Skeletal muscle cell (primary cell): ENCODE measurements around the gene WHRN.

Source experiments
- DNase-seq: peaks from one replicate; pipeline ENCODE4 v3.0.0-alpha.2; 2010; ENCODE audit warnings: low read depth
- H3K4me3 ChIP-seq: 2 replicates; pipeline ENCODE4 v1.5.1; 2011; ENCODE audit warnings: low read depth, mild to moderate bottlenecking, control low read depth, low read length, moderate library complexity

The WHRN gene

GRCh38 chr9:114374936-114375335, 130.3 kb downstream of the WHRN start:
- DNase-seq: no peak
- H3K4me3 ChIP-seq: no peak overlapping the region

GRCh38 chr9:114373960-114374730, 131.1 kb downstream of the WHRN start:
- DNase-seq: no peak
- H3K4me3 ChIP-seq: no peak overlapping the region

DNA sequence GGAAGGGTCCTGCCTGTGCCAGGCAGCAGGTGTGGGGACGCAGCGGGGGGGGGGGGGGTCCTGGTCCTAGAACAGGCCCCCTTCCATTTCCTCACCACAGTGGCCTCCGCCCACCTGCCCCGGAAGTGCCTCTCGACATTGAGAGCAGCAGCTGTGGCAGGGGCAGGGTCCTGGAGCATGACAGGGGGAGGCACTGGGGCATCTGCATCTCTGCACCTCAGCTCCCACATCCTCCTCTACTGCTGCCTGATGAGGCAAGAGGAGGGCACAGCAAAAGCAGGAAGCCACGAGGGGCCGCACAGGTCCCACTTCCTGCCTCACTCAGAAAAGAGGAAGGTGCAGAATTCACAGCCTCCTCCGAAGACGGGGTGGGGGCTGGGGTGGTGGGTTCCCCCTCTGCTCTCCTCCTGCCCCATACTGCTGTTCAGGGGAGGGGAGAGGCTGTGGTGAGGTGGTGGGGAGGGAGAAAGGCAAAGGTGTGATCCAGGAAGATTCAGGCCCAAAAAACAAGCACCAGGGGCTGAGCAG, 132.3 kb downstream of the WHRN start:
- no peak overlapping the region for H3K4me3 ChIP-seq
- DNase-seq: no peak

GRCh38 chr9:114371973-114372917, 133.0 kb downstream of the WHRN start:
- DNase-seq: no peak
- no peak overlapping the region for H3K4me3 ChIP-seq

GRCh38 chr9:114371343-114371944, 133.8 kb downstream of the WHRN start:
- no peak for DNase-seq
- H3K4me3 ChIP-seq: no peak overlapping the region

DNA sequence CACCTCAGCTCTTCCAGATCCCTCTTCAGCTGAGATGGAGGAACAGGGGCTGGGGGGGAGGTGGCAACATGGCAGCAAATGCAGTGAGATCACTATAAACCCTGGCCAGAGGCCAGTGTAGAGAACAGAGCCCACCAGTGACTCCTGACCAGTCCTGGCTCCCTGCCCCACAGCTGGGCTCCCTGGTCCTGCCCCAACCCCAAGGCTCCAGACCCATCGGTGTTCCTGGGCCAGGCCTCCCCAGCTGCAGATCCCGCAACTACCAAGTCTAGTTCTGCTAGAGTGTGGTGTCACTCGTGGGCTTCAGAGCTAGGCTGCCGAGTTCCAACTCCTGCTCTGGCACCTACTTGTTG, 134.3 kb downstream of the WHRN start:
- DNase-seq: no peak
- H3K4me3 ChIP-seq: no peak overlapping the region

DNA sequence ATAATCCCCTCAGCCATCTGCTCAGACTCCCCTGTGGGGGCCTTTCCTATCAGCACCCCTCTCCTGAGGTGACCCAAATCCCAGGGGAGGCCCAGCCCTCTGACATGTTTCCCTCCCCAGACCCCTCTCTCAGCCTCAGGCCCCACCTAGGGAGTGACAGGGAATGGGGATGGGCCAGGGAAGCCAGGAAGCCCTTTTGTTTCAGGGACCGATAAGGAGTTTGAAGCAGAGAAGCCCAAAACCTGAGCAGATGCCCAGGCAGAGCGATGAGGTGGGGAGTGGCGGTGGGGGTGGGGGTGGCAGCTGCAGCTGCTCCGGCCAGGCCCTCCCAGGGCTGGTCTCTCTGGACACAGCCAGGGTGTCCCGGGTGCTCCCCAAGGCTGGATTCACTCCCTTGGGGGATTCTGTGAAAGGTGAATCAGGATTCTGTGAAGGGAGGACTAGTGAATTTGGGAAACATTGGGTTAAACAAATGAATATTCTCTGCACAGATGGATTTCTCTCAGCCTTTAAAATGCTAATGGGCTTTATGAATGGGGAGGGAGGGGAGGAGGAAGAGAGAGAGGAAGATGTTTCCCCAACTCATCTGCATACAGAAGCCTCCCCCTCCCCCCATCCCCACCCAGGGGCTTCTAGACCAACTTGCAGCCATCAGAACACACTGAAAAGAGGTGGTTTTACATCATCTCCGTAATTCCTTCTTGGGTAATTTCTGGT, 134.9 kb downstream of the WHRN start:
- H3K4me3 ChIP-seq: no peak overlapping the region
- DNase-seq: no peak

DNA sequence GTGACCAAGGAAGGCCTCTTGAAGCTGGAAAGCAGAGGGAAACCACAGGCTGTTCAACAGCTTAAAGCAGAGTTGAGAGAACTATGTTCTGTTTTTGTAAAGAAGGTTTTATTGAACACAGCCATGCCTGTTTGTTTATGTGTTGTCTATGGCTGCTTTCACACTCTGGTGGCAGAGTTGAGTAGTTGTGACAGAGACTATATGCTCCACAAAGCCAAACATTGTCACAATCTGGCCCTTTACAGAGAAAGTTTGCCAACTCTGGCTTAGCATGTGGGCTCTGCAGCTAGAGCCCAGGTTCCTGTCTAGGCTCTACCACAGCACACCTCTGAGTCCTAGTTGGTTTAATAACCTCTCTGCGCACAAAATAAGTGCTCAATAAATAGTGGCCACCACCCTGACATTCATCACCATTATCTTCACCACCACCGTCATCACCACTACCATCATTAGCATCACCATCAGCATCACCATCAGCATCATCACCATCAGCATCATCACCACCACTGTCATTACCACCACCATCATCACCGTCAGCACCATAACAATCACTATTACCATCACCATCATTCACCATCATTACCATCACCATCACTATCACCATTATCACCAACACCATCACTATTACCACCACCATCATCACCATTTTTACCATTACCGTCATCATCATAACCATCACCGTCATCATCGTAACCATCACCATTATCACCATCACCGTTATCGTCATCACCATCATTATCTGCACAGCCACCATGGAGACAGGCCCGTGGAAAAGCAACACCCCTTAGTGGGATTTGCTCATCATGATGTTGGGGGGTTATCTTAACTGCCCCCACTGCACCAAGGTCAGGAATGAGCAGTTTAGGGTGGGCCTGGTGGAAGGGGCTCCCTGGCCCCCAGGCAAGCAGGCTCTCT, 135.8 kb downstream of the WHRN start:
- no peak for DNase-seq

DNA sequence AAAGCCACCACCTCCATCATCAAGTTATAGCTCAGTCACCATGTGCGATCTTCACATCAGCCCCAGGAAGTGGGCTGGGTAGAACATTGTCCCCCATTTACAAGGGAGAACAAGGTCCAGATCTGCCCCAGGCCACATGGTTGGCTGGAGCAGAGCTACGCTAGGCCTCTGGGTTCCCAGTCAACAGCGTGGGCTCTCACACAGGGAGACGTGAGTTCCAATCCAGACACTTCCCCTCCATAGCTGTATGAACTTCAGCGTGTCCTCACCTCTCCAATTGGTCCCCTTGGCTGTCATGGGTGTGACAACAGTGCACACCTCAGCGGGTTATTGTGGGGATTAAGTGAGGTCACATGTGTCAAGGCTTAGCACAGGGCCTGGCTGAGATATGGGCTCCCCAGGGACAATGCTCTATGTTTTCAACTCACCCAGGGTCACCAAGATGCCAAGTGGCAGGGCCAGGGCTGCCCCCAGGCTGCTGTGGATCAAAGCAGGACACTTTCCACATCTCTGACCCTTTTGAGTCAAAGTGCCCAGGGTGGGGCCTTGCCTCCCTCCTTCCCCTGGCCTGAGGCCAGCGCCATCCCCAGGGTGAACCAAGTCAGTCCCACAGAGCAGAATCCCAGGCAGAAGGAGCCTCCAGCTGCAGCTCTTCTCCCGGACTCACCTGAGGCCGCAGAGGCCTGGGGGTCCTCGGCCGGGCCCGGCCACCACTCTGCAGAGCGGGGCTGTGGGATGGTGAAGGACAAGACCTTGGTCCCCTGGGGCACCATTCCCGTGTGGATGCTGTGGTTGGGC, 137.3 kb downstream of the WHRN start:
- no peak for DNase-seq
- H3K4me3 ChIP-seq: no peak overlapping the region

More for the DNA sequence above, 135.8 kb downstream of the WHRN start:
- H3K4me3 ChIP-seq: no peak overlapping the region

DNA sequence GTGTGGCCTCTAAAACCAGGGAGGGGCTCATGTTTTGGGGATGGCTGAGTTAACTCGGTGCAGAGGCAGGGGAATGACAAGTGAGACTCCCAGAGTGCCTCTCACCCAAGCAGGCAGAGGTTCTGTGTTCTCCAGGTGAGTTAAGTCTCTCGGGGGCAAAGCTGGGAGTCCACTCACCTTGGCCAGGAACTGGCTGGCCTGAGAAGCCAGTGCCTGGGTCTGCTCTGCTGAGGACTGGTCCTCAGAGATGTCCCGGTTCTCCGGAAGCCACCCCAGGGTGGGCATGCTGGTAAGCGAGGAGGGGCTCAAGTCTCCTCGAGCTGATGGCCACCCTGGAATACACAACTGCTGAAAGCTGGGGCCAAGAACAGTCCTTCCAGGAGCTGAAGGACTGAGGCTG, 137.9 kb downstream of the WHRN start:
- H3K4me3 ChIP-seq: no peak overlapping the region
- no peak for DNase-seq

GRCh38 chr9:114366334-114367128, 138.7 kb downstream of the WHRN start:
- DNase-seq: peak; percentile 77

GRCh38 chr9:114365194-114365593, 140.1 kb downstream of the WHRN start:
- DNase-seq: no peak
- no peak overlapping the region for H3K4me3 ChIP-seq

More at GRCh38 chr9:114366334-114367128, 138.7 kb downstream of the WHRN start:
- H3K4me3 ChIP-seq: no peak overlapping the region

DNA sequence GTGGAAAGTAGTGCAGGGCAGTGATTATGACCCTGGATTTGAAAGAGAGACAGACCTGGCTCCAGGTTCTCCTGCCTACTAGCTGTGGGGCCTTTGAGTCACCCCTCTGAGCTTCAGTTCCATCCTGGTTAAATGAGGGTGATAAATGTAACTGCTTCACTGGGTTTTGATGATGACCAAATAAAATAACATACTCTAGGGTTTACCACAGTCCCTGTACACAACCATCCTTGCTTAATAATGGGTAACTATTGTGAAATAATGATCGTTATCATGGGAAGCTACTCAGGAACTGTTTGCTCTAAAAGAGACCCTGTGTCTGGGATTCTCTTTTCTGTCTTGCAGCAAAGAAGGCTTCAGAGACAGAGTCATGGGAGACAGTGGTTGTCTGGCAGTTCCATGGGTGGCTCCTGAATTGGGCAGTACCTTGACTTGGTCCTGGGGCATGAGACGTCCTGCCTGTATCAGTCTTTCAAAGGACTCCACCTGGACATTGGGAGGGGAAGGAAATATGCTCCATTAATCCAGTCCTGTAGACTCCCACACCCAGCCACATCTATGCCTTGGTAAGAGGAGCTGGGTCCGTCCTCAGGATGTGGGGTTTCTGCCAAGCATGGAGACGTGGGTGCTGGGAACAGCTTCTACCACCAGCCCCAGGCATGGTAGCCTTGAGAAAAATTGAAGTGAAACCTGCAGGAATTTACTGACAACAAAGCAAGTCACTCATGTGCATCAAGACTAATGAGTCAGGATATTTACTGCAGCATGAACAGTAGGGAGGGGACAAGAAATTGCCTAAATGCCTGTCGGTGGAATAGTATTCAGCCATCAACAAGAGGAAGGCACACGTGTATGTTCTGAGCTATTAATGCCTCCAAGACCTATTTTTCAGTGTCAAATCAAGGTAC, 140.9 kb downstream of the WHRN start:
- DNase-seq: peak; percentile 78
- no peak overlapping the region for H3K4me3 ChIP-seq

DNA sequence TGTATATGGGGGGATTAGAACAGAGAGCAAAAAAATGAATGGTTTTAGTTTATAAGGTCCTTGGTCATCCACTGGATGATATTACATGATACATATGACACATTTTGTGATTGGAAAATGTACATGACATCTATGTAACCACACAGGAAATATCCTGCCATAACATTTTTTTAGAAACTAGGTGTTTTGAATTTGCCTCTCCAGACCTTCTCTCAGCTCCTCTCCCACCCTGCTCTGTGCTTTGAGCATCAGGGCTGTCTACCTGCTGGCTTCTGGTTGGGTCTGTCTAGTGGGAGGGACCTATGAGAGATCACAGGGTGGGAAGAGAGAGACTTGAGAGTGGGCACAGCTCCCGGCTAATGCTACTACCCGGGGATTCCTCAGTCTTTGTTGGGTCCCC, 141.8 kb downstream of the WHRN start:
- H3K4me3 ChIP-seq: no peak overlapping the region
- DNase-seq: no peak

DNA sequence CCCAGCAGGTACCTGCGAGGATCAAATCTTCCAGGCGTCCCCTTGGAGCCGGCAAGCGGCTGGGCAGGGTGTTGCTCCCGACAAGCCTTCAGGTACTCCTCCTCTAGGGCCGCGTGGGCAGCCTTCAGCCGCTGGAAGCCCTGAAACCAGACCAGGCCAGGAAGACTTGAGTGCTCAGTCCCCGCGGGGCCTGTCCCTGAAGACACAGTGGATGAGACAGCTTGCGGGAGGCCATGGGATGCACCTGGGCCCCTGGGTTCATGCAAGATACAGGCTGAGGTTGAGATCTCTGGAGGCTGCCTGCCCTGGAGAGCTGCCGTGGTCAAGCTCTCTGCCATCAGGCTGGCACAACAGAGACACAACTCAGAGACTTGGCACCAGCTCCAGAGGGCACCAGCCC, 142.9 kb downstream of the WHRN start:
- H3K4me3 ChIP-seq: no peak overlapping the region
- DNase-seq: no peak

GRCh38 chr9:114361542-114361941, 143.7 kb downstream of the WHRN start:
- no peak for DNase-seq
- H3K4me3 ChIP-seq: no peak overlapping the region
